Sigmoid colon (tissue), 4 donors: ENCODE measurements around the gene RTP1.

Experiments used
- POLR2A ChIP-seq, 2 donors: fragments of 450-650 bp; IDR thresholded peaks; one replicate each; pipeline ENCODE4 v1.6.1; 2016; ENCODE audit warnings: antibody characterized with exemption in 2 of 2, mild to moderate bottlenecking in 2 of 2, moderate library complexity in 2 of 2
- POLR2AphosphoS5 ChIP-seq, 4 donors: sonication (generic); formaldehyde crosslinking; IDR thresholded peaks; one replicate each; pipeline ENCODE4 v1.6.1; 2017; ENCODE audit warnings: antibody characterized with exemption in 4 of 4
- TF ChIP-seq, protein P1 (sequence below), 4 experiments: fragments of 450-650 bp in 3 of 4; fragments of 200-600 bp in 1 of 4; IDR thresholded peaks; one replicate each; pipeline ENCODE4 v1.5.1; 2016 to 2019; ENCODE audit warnings: antibody characterized with exemption in 4 of 4, mild to moderate bottlenecking in 3 of 4, moderate library complexity in 2 of 4

DNA sequence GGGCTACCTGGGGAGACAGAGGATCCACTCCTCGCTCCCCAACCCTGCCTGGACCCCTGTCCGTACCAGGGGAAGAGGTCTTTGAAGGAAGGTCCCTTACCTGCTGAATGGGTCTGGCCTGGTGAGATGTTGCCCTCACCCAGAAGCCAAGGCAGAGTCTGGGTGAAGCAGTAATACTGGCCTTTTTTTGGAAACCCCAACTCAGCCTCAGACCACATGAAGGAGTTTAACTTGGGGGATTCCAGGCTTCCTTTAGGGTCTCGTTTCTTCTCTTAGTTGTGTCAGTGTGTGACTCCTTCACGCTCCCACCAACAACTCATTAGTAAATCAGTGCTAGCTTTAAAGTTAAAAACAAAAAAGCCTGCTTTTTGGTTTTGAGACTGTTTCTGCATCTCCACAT, 45.6 kb downstream of the RTP1 start:
- TF ChIP-seq POLR2A (IDR thresholded peaks at IDR 0.05) (no peak), POLR2AphosphoS5 (IDR thresholded peaks at IDR 0.05) (no peak)
- TF ChIP-seq, protein P1, sequence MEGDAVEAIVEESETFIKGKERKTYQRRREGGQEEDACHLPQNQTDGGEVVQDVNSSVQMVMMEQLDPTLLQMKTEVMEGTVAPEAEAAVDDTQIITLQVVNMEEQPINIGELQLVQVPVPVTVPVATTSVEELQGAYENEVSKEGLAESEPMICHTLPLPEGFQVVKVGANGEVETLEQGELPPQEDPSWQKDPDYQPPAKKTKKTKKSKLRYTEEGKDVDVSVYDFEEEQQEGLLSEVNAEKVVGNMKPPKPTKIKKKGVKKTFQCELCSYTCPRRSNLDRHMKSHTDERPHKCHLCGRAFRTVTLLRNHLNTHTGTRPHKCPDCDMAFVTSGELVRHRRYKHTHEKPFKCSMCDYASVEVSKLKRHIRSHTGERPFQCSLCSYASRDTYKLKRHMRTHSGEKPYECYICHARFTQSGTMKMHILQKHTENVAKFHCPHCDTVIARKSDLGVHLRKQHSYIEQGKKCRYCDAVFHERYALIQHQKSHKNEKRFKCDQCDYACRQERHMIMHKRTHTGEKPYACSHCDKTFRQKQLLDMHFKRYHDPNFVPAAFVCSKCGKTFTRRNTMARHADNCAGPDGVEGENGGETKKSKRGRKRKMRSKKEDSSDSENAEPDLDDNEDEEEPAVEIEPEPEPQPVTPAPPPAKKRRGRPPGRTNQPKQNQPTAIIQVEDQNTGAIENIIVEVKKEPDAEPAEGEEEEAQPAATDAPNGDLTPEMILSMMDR (IDR thresholded peaks at IDR 0.05), result no peak
